22Rv1 (cell line): Measurements from ENCODE around the gene SPEF1.

ENCODE experiments used
- CTCF ChIP-seq: fragments of 450-650 bp; IDR thresholded peaks from 2 replicates; pipeline ENCODE4 v1.5.1; 2017; ENCODE audit warnings: mild to moderate bottlenecking
- ZFX ChIP-seq: fragments of 450-650 bp; IDR thresholded peaks from 2 replicates; pipeline ENCODE4 v1.6.1; 2017; ENCODE audit warnings: antibody characterized with exemption, borderline replicate concordance

DNA sequence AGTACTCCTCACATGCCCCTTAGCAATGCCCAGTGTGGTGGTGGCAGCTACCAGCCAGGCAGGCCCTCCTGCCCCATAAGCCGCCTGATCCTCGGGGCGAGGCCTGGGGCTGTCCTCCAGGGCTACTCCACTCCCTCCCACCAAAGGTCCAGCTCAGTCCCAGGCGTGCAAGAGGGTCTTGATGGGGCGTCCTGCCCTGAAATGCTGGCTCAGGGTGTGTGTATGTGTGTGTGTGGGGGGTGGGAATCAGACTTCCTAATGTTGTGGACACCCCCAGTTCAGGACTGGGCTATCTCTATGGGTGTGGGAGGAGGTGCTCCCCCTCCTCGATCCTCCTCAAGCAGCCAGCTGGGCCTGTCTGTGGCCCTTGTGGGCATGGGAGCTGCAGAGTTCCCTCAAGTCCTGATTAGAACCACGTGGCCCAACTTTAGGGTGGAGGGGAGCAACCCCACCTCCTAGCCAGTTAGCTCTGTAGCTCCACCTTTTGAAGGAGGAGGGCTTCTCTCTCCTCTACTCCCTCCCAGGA lies 41.3 kb downstream of the SPEF1 start:
- TF ChIP-seq CTCF (no peak), ZFX (no peak)
